Lower leg skin (tissue), 4 donors: ENCODE measurements around the gene COBL. TPM values are rescaled to one million over a fixed set of nuclear protein-coding genes. Genes with fewer than 3 reads are reported as not detected.
A peak's percentile ranks its signal among the peaks of the same experiment; 100 is the strongest.

Source experiments
- DNase-seq, 2 donors: peaks; one replicate each; pipeline ENCODE4 v3.0.0-alpha.2; 2019; ENCODE audit warnings: low spot score in 2 of 2
- H3K4me3 ChIP-seq: fragments of 200-600 bp; sonication (generic); 2 replicates; pipeline ENCODE4 v1.5.1; 2017; ENCODE audit warnings: mild to moderate bottlenecking, low read depth; ENCODE audit not compliant: poor library complexity, severe bottlenecking
- POLR2A ChIP-seq, 2 donors: fragments of 450-650 bp; IDR thresholded peaks; one replicate each; pipeline ENCODE4 v1.6.1; 2016 to 2017; ENCODE audit warnings: antibody characterized with exemption in 2 of 2, mild to moderate bottlenecking in 1 of 2, moderate library complexity in 1 of 2
- WGBS, 2 donors: methylation state at CpG; one replicate each; pipeline ENCODE4 v1.1.5; 2018; 5-methylcytosine and 5-hydroxymethylcytosine counted together
- intact Hi-C: fragments of 100-400 bp; cut with DNase I; formaldehyde crosslinking; loops from one replicate; pipeline ENCODE4 v1.15.0; 2023; ENCODE audit warnings: low total_unique reads
- total RNA-seq, 4 donors: library from RNA; depleted of rRNA; stranded (reverse); fragments of >200 nt; gene quantifications; one replicate each; pipeline ENCODE4 v1.1.0, GENCODE V29; 2016
- TF ChIP-seq, protein P1 (sequence below), 3 donors: fragments of 450-650 bp; IDR thresholded peaks; one replicate each; pipeline ENCODE4 v1.5.1; 2016; ENCODE audit warnings: antibody characterized with exemption in 3 of 3, mild to moderate bottlenecking in 3 of 3, moderate library complexity in 2 of 3

COBL gene
- total RNA-seq, 4 donors from 2014 or later, result 40.2 to 94.1 (median 66.5) TPM

DNA sequence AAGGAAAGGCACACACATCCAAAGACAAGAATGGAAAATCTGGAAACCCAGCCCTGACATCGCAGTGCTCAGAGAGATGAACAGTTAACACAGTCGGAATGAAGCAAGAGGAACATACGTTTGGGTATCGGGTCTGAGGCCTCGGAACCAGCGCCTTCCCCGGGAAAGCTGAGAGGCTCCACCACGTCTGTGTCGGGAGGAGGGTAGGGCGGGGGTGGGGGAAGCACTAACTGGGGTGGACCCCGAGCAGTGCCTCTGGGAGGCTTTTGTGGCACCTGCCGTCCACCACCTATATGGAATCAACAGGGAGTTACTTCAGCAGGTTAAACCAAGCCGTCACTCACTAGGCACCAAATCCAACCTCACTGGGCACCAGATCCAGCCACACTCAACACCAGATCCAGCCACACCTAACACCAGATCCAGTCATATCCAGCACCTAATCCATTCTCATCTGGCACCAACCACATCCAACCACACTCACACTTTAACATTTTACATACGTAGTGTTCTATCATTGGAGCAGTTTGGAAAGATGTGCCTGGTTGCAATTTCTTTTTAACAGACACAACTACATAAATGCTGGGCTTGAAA lies 233.6 kb downstream of the COBL start:
- WGBS, 2 donors, result 90 to 94% methylated on average over 13 to 14 of the region's 14 CpGs
- peak in 1 of 2 donors; percentile 57 for DNase-seq
- intact Hi-C loops, result no loop called here
- H3K4me3 ChIP-seq, result no peak overlapping the region
- TF ChIP-seq, protein P1, sequence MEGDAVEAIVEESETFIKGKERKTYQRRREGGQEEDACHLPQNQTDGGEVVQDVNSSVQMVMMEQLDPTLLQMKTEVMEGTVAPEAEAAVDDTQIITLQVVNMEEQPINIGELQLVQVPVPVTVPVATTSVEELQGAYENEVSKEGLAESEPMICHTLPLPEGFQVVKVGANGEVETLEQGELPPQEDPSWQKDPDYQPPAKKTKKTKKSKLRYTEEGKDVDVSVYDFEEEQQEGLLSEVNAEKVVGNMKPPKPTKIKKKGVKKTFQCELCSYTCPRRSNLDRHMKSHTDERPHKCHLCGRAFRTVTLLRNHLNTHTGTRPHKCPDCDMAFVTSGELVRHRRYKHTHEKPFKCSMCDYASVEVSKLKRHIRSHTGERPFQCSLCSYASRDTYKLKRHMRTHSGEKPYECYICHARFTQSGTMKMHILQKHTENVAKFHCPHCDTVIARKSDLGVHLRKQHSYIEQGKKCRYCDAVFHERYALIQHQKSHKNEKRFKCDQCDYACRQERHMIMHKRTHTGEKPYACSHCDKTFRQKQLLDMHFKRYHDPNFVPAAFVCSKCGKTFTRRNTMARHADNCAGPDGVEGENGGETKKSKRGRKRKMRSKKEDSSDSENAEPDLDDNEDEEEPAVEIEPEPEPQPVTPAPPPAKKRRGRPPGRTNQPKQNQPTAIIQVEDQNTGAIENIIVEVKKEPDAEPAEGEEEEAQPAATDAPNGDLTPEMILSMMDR (IDR thresholded peaks at IDR 0.05), result no peak
- TF ChIP-seq POLR2A (IDR thresholded peaks at IDR 0.05), result no peak

DNA sequence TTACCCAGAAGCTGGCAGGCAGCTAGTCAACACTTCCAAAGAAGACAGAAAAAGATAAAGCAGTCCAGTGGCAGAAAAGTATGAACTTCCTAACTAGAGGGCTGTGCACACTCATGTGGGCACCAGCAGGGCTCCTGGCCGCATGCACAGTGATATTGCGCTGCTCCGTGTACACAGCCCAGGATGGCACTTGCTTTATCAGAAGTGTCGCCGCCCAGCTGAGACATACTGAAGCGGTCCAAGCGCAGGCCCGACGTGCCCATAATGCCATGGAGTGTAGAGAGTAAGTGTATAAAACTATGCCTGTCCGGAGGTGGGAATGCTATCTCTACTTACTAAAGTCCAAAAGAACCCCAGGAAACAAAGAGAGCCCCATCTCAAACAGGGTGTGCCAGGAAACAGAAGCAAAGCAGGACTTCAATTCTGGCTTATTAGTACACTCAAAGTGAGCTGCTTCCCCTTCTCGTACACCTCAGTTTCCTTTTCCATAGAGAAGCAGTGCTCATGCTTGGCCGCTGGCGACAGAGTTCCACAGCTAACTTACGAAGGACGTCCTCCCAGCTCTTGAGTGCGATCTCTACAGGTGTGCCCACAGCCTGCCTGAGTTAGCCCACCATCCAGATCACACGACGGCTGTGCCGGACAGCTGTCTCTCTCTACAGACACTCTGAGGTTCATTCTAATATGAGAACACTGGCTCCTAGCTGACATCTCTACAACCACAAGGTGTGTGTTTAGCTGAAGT lies 234.3 kb downstream of the COBL start:
- WGBS, 2 donors, result 91 to 92% methylated on average over 19 of the region's 19 CpGs
- peak in 1 of 2 donors; percentile 74 for DNase-seq
- no peak overlapping the region for H3K4me3 ChIP-seq
- TF ChIP-seq POLR2A (IDR thresholded peaks at IDR 0.05), result no peak
- TF ChIP-seq, protein P1 (IDR thresholded peaks at IDR 0.05), result no peak
- intact Hi-C loops, result no loop called here

DNA sequence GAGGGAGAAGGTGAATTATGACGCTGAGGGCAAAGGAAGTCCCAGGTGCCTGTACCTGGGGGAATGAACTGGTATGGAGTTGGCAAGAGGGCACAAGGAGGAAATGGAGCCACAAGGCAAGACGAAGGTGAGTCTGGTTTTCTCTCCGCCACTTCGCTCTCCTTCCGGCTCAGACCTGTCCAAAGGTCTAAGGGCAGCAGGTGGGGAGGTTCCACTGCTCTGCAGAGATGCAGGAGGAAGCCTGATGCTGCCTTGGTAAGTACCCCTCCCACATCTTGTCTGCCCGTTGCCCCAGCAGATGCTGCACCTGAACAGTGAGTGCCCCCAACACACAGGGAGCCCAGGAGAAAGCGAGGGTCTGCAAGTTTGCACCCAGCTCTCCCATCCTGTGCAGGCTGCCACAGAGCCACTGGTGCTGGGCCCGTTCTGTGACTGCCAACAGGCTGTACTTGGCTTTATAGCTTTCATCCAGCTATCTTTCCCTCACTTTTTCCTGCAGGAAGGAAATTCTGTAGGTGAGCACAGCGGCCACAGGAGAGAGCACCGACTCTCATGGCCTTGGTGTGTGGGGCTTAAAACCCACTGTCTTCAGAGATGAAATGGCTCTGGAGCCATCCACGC lies 235.2 kb downstream of the COBL start:
- no peak overlapping the region for H3K4me3 ChIP-seq
- TF ChIP-seq, protein P1 (IDR thresholded peaks at IDR 0.05), result no peak
- TF ChIP-seq POLR2A (IDR thresholded peaks at IDR 0.05), result no peak
- peak in 1 of 2 donors; percentile 73 for DNase-seq
- WGBS, 2 donors, result 71 to 79% methylated on average over 11 of the region's 11 CpGs
- intact Hi-C loops, result no loop called here

DNA sequence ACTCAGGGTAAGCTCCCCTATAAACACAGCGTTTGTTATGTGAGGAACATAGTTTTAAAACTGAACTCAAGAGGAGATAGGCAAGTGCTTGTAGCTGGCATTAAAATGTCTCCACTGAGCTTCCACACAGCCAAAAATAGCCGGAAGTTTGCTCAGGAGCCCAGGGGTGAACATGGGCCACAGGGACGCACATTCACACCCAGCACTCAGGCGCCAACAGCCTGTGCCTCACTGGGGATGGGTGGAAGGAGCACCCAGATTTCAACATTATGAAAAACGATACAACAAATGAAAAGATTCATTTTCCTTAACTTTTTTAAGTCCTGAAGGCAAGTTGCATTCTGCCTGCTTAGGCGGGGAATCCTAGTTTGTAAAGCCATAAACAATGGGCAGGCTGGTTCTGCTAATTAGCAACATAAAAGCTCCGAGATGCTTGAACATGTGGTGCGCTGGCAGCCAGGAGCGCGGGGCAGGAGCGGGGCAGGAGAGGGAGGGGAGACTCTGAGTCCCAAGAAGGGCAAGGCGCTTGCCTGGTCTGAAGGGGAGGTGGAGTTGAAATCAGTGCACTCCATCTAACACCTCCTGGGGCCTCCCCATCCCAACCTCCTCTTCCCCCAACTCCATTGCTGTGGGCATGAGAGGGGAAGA lies 235.9 kb downstream of the COBL start:
- DNase-seq, result peak in 1 of 2 donors; percentile 83
- TF ChIP-seq POLR2A (IDR thresholded peaks at IDR 0.05), result no peak
- TF ChIP-seq, protein P1 (IDR thresholded peaks at IDR 0.05), result no peak
- H3K4me3 ChIP-seq, result no peak overlapping the region
- 28 to 29% methylated on average over 12 of the region's 12 CpGs for WGBS, 2 donors
- intact Hi-C loops, result no loop called here

DNA sequence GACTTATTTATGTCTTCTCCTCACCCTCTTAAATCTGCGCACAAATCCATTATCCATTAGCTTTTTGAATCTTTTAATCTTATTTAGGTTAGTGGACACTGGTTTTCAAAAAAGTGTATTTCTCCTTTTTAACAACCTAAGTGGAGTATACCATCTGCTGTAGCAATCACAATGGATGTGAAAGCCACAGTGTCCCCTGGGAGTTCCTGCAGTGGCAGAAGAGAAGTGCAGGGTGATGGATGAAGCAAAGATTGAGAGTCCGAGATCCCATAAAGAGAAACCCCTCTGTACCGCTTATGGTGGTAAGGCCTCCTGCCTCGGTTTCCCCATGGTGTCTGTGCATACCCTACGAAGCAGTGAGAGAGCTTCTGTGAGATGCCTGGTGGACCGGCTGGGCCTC lies 236.4 kb downstream of the COBL start:
- peak in 1 of 2 donors; percentile 42 for DNase-seq
- intact Hi-C loops, result no loop called here
- TF ChIP-seq, protein P1 (IDR thresholded peaks at IDR 0.05), result no peak
- TF ChIP-seq POLR2A (IDR thresholded peaks at IDR 0.05), result no peak
- no peak overlapping the region for H3K4me3 ChIP-seq
- WGBS, 2 donors, result 80 to 93% methylated on average over 6 of the region's 6 CpGs
